Progenitor cell of endocrine pancreas (in vitro differentiated cells): ENCODE measurements around the gene DDX27. TPM values are rescaled to one million over a fixed set of nuclear protein-coding genes. Genes with fewer than 3 reads are reported as not detected.

Source experiments
- DNase-seq: peaks from one replicate; pipeline ENCODE4 v3.0.0; 2021; ENCODE audit warnings: low spot score; ENCODE audit not compliant: unreplicated experiment
- H3K27ac Mint-ChIP-seq: 2 replicates; pipeline ENCODE4 v1.8.0; 2021; ENCODE audit warnings: mild to moderate bottlenecking, moderate library complexity, mixed read lengths
- H3K27me3 Mint-ChIP-seq: 2 replicates; pipeline ENCODE4 v1.8.0; 2021; ENCODE audit warnings: mixed read lengths
- H3K36me3 Mint-ChIP-seq: 2 replicates; pipeline ENCODE4 v1.8.0; 2022; ENCODE audit warnings: mixed read lengths; ENCODE audit not compliant: insufficient read depth
- H3K4me1 Mint-ChIP-seq: 2 replicates; pipeline ENCODE4 v1.8.0; 2021; ENCODE audit warnings: low read depth, mixed read lengths
- H3K4me3 Mint-ChIP-seq: 2 replicates; pipeline ENCODE4 v1.8.0; 2021; ENCODE audit warnings: low read depth, mild to moderate bottlenecking, moderate library complexity, mixed read lengths
- H3K9me3 Mint-ChIP-seq: 2 replicates; pipeline ENCODE4 v1.8.0; 2021; ENCODE audit warnings: low read depth, mixed read lengths
- total RNA-seq: library from RNA; stranded (reverse); gene quantifications from 2 replicates; pipeline ENCODE4 v1.2.1, GENCODE V29; 2021
- TF ChIP-seq, protein P1 (sequence below): fragments of 200-600 bp; sonication (generic); IDR thresholded peaks from one replicate; pipeline ENCODE4 v1.5.0; 2021; ENCODE audit warnings: antibody characterized with exemption, mild to moderate bottlenecking; ENCODE audit not compliant: unreplicated experiment

The DDX27 gene
- total RNA-seq, 1 donor from 2014 or later = 41.7 TPM

DNA sequence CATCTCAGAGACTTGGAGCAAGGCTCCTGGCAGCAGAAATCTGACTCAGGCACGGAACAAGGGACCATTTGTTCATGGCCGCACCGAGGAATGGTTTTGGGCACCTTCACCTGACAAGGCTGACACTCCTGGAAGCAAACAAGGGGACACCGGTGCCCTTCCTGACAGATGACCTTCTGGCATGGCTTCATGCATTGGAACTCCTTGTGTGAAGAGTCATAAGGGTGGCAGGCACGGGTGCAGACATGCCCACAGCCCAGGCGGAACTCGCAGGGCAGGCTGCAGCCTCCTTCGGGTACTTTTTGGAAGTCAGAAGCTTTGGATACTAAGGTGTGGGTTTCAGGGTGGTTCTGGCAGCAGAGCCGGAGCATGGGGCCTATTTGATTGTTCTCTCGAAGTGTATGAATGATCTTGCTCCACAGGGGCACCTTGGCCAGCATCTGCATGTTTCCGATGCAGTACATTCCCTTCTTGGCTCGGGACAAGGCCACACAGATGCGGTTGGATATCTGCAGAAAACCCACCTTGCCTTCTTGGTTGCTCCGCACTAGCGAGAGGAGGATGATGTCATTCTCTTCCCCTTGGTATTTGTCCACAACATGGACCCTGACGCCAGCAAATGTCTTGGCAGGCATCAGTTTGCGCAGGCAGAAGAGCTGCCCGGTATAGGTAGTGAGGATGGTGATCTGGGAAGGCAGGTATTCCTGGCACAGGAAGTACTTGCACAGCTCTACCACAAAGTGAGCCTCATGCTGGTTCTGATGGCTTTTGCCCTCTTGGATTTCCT lies 29.9 kb downstream of the DDX27 start:
- H3K9me3 Mint-ChIP-seq = no peaks in the 10 kb centered on the region
- no peak overlapping the region for H3K4me3 Mint-ChIP-seq
- TF ChIP-seq, protein P1, sequence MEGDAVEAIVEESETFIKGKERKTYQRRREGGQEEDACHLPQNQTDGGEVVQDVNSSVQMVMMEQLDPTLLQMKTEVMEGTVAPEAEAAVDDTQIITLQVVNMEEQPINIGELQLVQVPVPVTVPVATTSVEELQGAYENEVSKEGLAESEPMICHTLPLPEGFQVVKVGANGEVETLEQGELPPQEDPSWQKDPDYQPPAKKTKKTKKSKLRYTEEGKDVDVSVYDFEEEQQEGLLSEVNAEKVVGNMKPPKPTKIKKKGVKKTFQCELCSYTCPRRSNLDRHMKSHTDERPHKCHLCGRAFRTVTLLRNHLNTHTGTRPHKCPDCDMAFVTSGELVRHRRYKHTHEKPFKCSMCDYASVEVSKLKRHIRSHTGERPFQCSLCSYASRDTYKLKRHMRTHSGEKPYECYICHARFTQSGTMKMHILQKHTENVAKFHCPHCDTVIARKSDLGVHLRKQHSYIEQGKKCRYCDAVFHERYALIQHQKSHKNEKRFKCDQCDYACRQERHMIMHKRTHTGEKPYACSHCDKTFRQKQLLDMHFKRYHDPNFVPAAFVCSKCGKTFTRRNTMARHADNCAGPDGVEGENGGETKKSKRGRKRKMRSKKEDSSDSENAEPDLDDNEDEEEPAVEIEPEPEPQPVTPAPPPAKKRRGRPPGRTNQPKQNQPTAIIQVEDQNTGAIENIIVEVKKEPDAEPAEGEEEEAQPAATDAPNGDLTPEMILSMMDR = no peak
- H3K36me3 Mint-ChIP-seq = peaks cover 20% of the 10 kb centered on the region
- H3K4me1 Mint-ChIP-seq = no peaks in the 10 kb centered on the region
- no peaks in the 10 kb centered on the region for H3K27me3 Mint-ChIP-seq
- H3K27ac Mint-ChIP-seq = peak overlapping the region; percentile 37
- no peak for DNase-seq

DNA sequence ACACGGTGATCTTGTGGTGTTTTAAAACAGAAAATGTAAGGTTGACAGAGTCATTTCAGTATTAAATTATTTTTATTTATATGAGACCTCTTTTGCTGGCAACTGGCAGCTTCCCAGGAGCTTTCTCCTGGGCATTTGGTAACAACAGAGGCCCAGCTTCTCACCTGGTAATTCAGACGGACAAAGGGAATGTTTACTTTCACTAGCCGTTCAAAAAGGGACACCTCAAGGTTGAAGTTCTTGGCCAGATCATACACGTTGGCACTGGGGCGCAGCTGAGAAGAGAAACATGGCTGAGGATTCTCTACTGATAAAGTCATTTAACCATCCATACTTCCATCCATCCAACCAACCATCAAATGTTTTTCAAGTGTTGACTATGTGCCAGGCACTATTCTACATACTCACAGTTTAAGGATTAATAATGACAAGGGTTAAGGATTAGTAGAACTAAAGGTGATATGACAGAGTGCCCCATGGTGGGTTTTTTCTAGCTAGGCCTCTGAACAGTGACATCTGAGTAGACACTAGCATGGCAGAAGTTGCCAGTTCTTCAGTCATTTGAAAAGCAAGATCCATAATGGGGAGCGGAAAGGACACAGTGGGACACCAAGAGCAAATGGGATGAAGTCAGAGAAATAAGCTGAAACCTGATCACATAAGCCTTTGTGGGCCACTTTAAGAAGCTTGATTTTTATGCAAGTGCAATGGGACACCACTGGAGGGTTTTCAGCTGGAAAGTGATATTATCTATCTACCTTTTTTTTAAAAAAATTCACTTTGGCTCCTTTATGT lies 33.5 kb downstream of the DDX27 start:
- no peaks in the 10 kb centered on the region for H3K4me1 Mint-ChIP-seq
- TF ChIP-seq, protein P1 = no peak
- no peaks in the 10 kb centered on the region for H3K9me3 Mint-ChIP-seq
- H3K27ac Mint-ChIP-seq = no peak overlapping the region
- DNase-seq = no peak
- H3K4me3 Mint-ChIP-seq = no peak overlapping the region
- H3K27me3 Mint-ChIP-seq = no peaks in the 10 kb centered on the region
- H3K36me3 Mint-ChIP-seq = peaks cover 21% of the 10 kb centered on the region

DNA sequence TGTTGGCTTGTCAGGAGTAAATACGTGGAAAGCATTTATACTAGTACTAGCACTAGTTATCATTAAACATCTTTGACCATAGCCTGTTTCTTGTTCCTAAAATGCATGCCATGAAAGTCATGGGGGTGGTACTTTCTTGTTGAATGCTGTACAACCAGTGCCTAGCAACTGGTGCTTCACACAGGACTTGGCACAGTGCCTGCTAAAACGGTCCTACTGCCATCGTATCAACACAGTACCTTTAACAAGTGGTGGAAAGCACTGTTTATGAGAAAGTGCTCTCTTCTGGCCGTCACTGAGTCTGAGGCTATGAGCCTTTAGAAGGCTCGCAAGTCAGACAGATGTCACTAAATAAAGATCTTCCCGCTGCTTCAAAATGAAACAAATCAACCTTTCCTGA lies 37.0 kb downstream of the DDX27 start:
- H3K4me3 Mint-ChIP-seq = no peak overlapping the region
- no peaks in the 10 kb centered on the region for H3K9me3 Mint-ChIP-seq
- H3K36me3 Mint-ChIP-seq = peaks cover 29% of the 10 kb centered on the region
- no peak overlapping the region for H3K27ac Mint-ChIP-seq
- TF ChIP-seq, protein P1 = no peak
- DNase-seq = no peak
- H3K4me1 Mint-ChIP-seq = no peaks in the 10 kb centered on the region
- no peaks in the 10 kb centered on the region for H3K27me3 Mint-ChIP-seq

DNA sequence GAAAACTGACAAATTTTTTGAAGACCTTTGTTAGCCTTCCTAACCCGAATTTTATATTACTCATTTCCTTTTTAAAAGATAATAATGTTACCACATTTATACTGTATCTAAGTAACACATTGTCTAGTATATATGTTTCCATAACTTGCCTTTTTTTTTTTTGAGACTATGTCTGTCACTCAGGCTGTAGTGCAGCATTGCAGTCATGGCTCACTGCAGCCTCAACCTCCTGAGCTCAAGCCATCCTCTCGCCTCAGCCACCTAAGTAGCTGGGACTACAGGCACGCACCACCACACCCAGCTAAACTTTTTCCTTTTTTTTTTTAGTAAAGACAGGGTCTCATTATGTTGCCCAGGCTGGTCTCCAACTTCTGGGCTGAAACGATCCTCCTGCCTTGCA lies 40.1 kb downstream of the DDX27 start:
- no peak overlapping the region for H3K27ac Mint-ChIP-seq
- H3K4me1 Mint-ChIP-seq = no peaks in the 10 kb centered on the region
- no peak for DNase-seq
- TF ChIP-seq, protein P1 = no peak
- H3K4me3 Mint-ChIP-seq = no peak overlapping the region
- peaks cover 30% of the 10 kb centered on the region for H3K36me3 Mint-ChIP-seq
- H3K27me3 Mint-ChIP-seq = no peaks in the 10 kb centered on the region
- no peaks in the 10 kb centered on the region for H3K9me3 Mint-ChIP-seq

- Mint-ChIP-seq H3K9me3 (no peaks in the 10 kb centered on the region), H3K4me3 (no peak overlapping the region), H3K27ac (no peak overlapping the region), H3K27me3 (no peaks in the 10 kb centered on the region), H3K4me1 (no peaks in the 10 kb centered on the region), H3K36me3 (peaks cover 29% of the 10 kb centered on the region)
- no peak for DNase-seq
- TF ChIP-seq, protein P1 = no peak
Measured at GRCh38 chr20:49259799-49260198, 40.6 kb downstream of the DDX27 start.
